ENCODE measurements around the gene CLEC4M. TPM values are rescaled to one million over a fixed set of nuclear protein-coding genes. Genes with fewer than 3 reads are reported as not detected.

CLEC4M gene
- total RNA-seq, 3 donors from 2014 or later: 1.3 TPM; not detected in 2

DNA sequence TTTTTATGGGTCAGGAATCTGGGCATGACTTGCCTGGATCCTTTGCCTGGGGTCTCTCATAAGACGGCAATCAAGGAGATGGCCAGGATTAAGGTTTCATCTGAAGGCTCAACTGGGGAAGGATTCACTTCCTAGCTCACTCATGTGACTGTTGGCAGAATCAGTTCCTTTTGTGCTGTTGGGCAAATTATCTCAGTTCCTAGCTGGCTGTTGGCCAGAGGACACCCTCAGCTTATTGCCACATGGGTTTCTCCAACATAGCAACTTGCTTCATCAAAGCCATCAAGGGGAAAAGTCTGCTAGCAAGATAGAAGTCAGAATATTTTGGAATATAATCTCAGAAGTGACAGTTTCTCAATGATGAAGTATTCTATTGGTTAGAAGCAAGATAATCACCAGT, 54.8 kb downstream of the CLEC4M start:
- no peak for TF ChIP-seq CTCF (IDR thresholded peaks at IDR 0.05)
- TF ChIP-seq POLR2AphosphoS5 (IDR thresholded peaks at IDR 0.05): no peak
- TF ChIP-seq POLR2A (IDR thresholded peaks at IDR 0.05): no peak
- Histone ChIP-seq H3K4me1 (no peaks in the 10 kb centered on the region), H3K36me3 (no peaks in the 10 kb centered on the region), H3K27me3 (no peaks in the 10 kb centered on the region), H3K27ac (no peak overlapping the region), H3K9me3 (peaks cover 14 to 15% of the 10 kb centered on the region in 2 donors), H3K4me3 (no peak overlapping the region)
- intact Hi-C loops (cut with DNase I; ENCODE audit: low total_unique reads): no loop called here
- DNase-seq (ENCODE audit: low spot score in 2 of 2): no peak

DNA sequence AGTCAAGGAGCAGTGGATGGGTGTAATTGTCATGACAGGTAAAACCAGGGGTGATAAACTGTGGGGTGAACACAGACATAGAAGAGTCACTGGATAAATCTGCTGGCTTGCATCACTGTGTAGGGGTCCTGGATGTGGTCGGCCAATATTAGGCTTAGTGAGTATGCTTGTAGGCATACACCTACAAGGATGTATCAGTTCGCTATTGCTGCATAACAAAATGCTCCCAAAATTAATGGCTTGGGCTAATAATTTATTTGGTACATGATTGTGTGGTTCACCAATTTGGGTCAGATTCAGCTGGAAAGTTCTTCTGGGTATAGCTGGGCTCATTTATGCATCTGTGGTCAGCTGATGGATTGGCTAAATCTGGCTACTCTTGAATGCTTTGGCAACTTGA, 55.8 kb downstream of the CLEC4M start:
- TF ChIP-seq POLR2A (IDR thresholded peaks at IDR 0.05) (no peak), POLR2AphosphoS5 (IDR thresholded peaks at IDR 0.05) (no peak), CTCF (IDR thresholded peaks at IDR 0.05) (no peak)
- Histone ChIP-seq H3K9me3 (peaks cover 14 to 15% of the 10 kb centered on the region in 2 donors), H3K4me3 (no peak overlapping the region), H3K36me3 (no peaks in the 10 kb centered on the region), H3K27me3 (no peaks in the 10 kb centered on the region), H3K27ac (no peak overlapping the region), H3K4me1 (no peaks in the 10 kb centered on the region)
- DNase-seq (ENCODE audit: low spot score in 2 of 2): no peak
- intact Hi-C loops (cut with DNase I; ENCODE audit: low total_unique reads): no loop called here

Other genes starting within 250 kb of the CLEC4M start
- 10 to 100 TPM; 34.0 to 65.3 (median 34.7) TPM for gene ZNF358, start 247.1 kb upstream of the CLEC4M start, total RNA-seq
- 10 to 100 TPM; 11.5 to 35.2 (median 16.4) TPM for gene MCOLN1, start 240.6 kb upstream of the CLEC4M start, total RNA-seq
- gene PNPLA6, start 227.5 kb upstream of the CLEC4M start, total RNA-seq: 10 to 100 TPM; 35.8 to 56.4 (median 45.8) TPM
- gene CAMSAP3, start 167.4 kb upstream of the CLEC4M start, total RNA-seq: 10 to 100 TPM in 1 of 3 donors, 1 to 10 TPM in 1, not detected in 1; 5.6 to 14.2 TPM
- 10 to 100 TPM; 41.3 to 49.0 (median 41.9) TPM for gene XAB2, start 133.7 kb upstream of the CLEC4M start, total RNA-seq
- 10 to 100 TPM; 23.7 to 40.4 (median 33.1) TPM for gene PET100, start 133.4 kb upstream of the CLEC4M start, total RNA-seq
- 1 to 10 TPM in 2 of 3 donors, not detected in 1; 4.9 to 6.7 TPM for gene PCP2, start 129.5 kb upstream of the CLEC4M start, total RNA-seq
- 10 to 100 TPM; 15.4 to 55.3 (median 37.0) TPM for gene STXBP2, start 126.1 kb upstream of the CLEC4M start, total RNA-seq
- not detected for gene RETN, start 94.2 kb upstream of the CLEC4M start, total RNA-seq
- gene MCEMP1, start 86.2 kb upstream of the CLEC4M start, total RNA-seq: 1 to 10 TPM in 2 of 3 donors, not detected in 1; 1.0 to 2.4 TPM
- 10 to 100 TPM; 34.7 to 84.0 (median 62.6) TPM for gene TRAPPC5, start 82.4 kb upstream of the CLEC4M start, total RNA-seq
- gene FCER2, start 61.1 kb upstream of the CLEC4M start, total RNA-seq: under 1 TPM in 2 of 3 donors, not detected in 1; 0.29 to 0.48 TPM
- gene CLEC4G, start 31.1 kb upstream of the CLEC4M start, total RNA-seq: 1 to 10 TPM in 2 of 3 donors, not detected in 1; 1.3 to 3.7 TPM
- 1 to 10 TPM; 2.3 to 9.8 (median 2.6) TPM for gene CD209, start 15.7 kb upstream of the CLEC4M start, total RNA-seq
- gene EVI5L, start 67.0 kb downstream of the CLEC4M start, total RNA-seq: 10 to 100 TPM in 1 of 3 donors, 1 to 10 TPM in 2; 7.5 to 12.5 (median 9.2) TPM
- 1 to 10 TPM in 1 of 3 donors, under 1 TPM in 1, not detected in 1; 0.59 to 2.0 TPM for gene PRR36, start 111.1 kb downstream of the CLEC4M start, total RNA-seq
- gene LRRC8E, start 125.3 kb downstream of the CLEC4M start, total RNA-seq: 10 to 100 TPM in 1 of 3 donors, 1 to 10 TPM in 2; 1.4 to 15.1 (median 6.6) TPM
- gene MAP2K7, start 140.6 kb downstream of the CLEC4M start, total RNA-seq: 10 to 100 TPM; 13.3 to 17.1 (median 13.8) TPM
- gene TGFBR3L, start 151.6 kb downstream of the CLEC4M start, total RNA-seq: 1 to 10 TPM in 1 of 3 donors, not detected in 2; 2.3 TPM
- gene SNAPC2, start 157.1 kb downstream of the CLEC4M start, total RNA-seq: 10 to 100 TPM; 13.8 to 14.8 (median 13.8) TPM
- 1 to 10 TPM in 2 of 3 donors, under 1 TPM in 1; 0.32 to 9.5 (median 5.6) TPM for gene CTXN1, start 162.9 kb downstream of the CLEC4M start, total RNA-seq
- 10 to 100 TPM; 29.3 to 59.6 (median 57.8) TPM for gene TIMM44, start 180.4 kb downstream of the CLEC4M start, total RNA-seq
- 10 to 100 TPM; 28.6 to 30.8 (median 29.7) TPM for gene ELAVL1, start 242.4 kb downstream of the CLEC4M start, total RNA-seq

Data from breast epithelium (tissue), 4 donors.